Non-pigmented ciliary epithelial cell (primary cell): ENCODE results near the gene SYDE1.

Experiments used
- DNase-seq: peaks from one replicate; pipeline ENCODE4 v3.0.0-alpha.2; 2010; ENCODE audit warnings: low read depth

The SYDE1 gene

DNA sequence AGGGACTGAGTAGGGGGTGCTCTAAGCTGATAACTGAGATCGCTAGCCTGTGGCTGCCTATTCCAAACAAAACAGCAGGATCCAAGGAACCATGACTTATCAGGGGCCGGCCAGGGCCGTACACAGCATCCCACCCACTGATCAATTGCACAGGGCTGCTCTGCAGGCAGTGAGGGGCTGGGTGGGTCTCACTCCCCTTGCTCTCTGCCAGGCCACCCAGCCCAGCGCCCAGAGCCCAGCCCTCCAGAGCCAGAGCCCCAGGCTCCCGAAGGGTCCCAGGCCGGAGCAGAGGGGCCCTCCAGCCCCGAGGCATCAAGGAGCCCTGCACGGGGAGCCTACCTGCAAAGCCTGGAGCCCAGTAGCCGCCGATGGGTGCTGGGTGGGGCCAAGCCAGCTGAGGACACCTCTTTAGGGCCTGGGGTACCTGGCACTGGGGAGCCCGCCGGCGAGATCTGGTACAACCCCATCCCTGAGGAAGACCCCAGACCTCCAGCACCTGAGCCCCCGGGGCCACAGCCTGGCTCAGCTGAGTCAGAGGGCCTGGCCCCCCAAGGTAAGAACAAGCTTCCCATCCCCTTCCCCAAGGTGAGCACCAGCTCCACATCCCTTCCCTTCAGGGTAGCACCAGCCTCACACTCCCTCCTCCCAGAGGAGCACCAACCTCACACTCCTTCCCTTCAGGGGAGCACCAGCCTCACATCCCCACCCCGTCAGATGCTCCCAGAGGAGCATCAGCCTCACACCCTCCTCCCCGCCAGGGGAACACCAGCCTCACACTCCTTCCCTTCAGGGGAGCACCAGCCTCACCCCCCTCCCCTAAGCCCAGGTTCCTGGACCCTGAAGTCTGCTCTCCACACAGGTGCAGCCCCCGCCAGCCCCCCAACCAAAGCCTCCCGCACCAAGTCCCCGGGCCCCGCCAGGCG, 1.9 kb downstream of the SYDE1 start:
- no peak for DNase-seq

DNA sequence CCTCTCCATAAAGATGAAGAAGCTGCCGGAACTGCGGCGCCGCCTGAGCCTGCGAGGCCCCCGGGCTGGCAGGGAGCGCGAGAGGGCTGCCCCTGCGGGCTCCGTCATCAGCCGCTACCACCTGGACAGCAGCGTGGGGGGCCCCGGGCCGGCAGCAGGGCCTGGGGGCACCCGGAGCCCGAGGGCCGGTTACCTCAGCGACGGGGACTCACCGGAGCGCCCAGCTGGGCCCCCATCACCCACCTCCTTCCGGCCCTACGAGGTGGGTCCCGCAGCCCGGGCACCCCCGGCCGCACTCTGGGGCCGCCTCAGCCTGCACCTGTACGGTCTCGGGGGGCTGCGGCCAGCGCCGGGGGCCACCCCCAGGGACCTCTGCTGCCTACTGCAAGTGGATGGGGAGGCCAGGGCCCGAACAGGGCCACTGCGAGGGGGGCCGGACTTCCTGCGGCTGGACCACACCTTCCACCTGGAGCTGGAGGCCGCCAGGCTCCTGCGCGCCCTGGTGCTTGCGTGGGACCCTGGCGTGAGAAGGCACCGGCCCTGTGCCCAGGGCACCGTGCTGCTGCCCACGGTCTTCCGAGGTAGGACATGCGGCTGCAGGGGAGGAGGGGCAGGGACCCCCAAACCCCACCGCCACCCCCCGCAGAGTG, 2.7 kb downstream of the SYDE1 start:
- no peak for DNase-seq

DNA sequence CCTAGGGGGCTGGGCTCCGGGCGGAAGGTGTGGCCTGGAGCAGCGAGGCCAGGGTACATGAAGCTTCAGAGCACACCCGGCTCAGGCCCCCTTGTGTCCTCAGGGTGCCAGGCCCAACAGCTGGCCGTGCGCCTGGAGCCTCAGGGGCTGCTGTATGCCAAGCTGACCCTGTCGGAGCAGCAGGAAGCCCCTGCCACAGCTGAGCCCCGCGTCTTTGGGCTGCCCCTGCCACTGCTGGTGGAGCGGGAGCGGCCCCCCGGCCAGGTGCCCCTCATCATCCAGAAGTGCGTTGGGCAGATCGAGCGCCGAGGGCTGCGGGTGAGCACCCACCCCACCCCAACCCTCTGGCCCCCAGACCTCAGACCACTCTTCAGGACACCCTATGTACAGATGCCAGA, 3.2 kb downstream of the SYDE1 start:
- DNase-seq, result no peak

DNA sequence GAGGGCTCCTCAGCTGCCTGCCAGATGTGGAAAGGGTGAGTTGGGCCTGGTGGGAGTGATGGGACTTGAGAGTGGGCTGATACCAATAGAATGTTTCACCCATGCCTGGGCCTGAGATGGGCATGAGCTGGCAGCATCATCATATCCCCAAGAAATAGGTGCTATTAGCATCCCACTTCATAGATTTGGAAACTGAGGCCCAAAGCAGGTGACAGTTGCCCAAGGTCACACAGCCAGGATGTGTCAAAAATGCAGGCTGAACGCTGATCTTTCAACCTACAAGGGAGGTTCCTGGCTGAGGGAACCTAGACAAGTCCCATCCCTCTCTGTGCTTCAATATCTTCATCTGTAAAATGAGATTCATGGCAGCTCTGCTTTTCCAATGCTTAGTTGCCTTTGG, 4.6 kb downstream of the SYDE1 start:
- no peak for DNase-seq

DNA sequence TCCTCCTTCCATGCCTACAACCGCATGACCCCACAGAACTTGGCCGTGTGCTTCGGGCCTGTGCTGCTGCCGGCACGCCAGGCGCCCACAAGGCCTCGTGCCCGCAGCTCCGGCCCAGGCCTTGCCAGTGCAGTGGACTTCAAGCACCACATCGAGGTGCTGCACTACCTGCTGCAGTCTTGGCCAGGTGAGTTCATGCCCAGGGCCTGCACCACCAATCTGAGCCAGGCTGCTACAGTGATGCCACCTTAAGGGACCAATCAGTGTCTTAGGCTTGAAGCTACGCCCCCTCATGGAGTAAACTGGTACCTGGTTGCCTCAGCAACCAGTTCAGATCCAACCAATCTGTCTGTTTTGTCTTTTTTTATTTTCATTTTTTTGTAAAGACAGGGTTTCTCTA, 5.2 kb downstream of the SYDE1 start:
- DNase-seq, result no peak

DNA sequence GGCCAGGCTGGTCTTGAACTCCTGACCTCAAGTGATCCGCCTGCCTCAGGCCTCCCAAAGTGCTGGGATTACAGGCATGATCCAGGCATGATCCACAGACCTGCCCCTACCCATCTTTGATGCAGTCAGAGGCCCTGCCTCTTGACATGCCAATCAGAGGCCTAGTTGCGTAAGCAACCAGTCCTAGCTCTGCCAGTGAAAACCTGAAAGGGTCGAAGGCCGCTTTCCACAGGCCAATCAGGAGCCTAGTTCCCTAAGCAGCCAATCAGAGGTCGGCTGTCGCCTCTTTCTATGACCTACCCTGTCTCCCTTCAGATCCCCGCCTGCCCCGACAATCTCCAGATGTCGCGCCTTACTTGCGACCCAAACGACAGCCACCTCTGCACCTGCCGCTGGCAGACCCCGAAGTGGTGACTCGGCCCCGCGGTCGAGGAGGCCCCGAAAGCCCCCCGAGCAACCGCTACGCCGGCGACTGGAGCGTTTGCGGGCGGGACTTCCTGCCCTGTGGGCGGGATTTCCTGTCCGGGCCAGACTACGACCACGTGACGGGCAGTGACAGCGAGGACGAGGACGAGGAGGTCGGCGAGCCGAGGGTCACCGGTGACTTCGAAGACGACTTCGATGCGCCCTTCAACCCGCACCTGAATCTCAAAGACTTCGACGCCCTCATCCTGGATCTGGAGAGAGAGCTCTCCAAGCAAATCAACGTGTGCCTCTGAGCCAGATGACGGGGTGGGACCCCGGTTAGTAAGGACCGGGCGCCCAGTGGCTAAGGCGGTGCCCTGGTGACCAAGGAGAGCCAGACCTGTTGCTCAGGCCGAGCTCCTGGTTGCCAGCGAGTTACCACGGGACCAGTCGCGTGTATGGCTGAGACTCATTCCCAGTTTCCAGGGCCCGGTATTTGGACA, 6.3 kb downstream of the SYDE1 start:
- no peak for DNase-seq

DNA sequence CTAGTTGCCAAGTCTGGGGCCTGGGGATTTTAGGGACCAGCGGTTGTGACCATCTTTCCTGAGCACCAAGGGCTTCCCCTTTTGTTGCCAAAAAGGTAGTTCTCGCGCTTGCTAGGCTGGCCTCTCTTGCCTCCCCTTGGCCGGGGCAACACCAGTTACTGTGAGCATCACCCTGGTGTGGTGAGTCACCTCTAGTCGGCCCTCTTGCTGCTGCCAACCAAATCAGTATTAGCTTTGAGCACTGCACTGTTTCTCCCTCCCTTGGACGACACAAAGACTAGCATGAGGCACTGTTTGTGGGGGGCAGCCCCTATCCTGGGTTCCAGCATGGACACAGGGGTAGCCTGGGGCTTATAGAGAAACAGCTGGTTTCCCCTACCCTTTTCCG, 6.9 kb downstream of the SYDE1 start:
- no peak for DNase-seq

DNA sequence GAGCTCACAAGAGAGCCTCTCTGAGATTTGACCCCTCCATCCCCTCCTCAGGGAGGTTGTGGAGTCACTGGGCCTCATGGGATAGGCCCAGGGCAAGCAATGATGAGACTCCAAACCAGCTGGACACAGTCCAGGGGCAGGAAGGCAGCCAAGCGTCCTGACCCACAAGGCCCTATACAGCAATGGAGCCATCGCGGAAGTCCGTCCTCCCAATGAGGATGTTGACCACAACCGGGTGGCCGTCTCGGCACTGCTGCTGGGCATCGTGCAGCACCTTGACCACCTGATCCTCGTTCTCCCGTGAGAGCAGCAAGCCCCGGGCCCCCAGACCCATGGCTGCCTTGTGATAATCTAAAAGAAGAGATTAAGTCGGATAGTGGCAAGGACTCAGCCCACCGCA, 7.9 kb downstream of the SYDE1 start:
- no peak for DNase-seq

DNA sequence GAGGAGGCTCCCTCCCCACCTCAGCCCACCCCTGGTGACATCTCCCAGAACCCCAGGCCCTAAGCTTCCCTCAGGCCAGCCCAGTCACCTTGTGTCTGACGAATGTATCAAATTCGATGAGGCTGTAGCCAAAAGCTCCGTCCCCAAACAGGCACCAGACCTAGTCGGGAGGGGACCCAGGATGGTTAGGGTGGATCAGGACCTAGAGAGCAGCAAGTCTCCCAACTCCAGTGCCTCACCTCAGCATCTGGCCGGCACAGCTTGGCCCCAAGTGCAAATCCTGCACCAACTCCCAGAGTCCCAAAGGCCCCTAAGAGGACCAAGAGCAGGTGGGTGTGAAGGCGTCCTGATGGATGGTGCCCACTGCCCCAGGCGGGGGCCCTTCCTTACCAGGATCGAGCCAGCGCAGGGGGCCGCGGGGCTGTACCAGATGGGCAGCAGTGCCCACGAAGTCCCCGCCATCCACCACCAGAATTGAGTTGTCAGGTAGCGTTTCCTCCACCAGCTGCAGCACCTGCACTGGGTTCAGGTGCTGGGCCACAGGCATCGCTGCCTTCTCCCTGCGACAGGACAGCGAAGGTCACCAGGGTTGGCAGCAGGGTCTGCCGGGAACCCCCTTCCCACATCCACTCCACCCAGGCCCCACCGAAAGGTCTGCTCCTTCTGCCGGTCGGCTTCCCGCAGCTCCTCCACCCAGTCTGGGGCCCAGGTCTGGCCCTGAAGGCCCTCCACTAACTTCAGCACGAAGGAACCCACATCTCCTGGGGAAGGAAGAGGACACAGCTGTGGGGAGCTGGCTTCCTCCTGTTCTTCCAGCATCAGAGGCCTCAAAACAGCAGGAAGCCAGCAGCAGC, 8.8 kb downstream of the SYDE1 start:
- DNase-seq, result no peak

DNA sequence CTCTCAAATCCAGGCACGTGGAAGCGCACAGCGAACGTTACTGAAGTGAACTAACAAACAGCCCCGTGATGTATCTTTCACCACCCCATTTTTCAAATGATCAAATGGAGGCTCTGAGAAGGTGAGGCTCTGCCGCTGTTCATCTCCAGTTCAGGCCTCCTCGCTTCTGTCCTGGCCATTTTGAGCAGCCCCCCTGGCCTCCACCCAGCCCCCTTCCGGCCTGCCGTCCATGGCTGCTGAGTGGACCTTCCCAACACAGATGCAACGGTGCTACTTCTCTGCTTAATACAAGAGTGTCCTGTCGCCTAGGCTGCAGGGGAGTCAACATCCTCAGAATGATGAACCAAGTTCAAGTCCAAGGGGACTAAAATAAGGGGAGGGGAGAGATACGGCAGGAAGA, 9.7 kb downstream of the SYDE1 start:
- no peak for DNase-seq

DNA sequence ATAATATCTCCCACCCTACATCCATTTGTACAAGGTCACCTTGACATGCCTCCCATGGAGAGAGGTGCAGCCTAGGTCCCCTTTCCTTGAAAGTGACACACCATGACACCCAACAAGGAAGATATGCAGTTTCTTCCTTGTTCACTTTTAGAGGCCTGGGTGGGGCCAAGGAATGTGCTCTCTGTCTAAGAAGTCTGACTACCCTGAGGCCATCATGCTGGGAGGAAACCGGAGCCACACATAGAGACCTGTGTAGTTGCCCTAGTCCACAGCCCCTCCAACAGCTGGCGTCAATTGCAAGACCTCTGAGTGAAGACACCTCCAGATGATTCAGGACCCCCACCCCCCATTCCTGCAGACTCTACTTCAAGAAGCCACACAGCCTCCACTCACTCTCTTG, 11.0 kb downstream of the SYDE1 start:
- no peak for DNase-seq

DNA sequence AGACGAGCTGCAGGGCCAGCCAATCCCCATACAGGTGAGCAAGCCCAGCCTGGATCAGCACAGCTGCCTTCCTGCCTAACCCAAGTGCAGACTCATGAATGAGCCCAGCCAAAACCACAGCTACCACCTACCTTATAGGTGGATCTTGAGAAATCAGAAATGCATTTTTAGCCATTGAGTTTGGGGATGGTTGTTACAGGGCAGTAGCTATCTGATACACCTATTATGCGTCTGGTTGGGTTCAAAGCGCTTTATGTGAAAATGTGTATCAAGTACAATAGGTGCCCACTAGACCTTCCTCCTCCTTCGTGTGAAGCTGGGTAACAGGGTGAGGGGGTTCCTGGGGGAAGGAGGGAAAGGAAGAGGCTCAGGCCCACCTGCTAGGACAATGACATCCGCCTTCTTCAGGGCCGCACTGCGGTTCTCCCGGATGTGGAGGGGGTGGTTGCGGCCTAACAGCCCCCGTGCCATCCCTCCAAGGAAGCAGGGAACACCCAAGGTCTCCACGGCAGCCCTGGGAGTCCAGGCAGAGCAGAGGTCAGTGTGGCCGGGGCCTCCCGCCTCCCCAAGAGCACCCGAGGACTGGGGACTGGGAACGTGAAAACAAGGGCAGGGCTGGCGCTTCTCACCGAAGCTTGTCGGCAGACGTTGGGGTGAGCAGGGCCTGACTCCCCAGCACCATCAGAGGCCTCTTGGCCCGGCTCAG, 11.7 kb downstream of the SYDE1 start:
- no peak for DNase-seq

DNA sequence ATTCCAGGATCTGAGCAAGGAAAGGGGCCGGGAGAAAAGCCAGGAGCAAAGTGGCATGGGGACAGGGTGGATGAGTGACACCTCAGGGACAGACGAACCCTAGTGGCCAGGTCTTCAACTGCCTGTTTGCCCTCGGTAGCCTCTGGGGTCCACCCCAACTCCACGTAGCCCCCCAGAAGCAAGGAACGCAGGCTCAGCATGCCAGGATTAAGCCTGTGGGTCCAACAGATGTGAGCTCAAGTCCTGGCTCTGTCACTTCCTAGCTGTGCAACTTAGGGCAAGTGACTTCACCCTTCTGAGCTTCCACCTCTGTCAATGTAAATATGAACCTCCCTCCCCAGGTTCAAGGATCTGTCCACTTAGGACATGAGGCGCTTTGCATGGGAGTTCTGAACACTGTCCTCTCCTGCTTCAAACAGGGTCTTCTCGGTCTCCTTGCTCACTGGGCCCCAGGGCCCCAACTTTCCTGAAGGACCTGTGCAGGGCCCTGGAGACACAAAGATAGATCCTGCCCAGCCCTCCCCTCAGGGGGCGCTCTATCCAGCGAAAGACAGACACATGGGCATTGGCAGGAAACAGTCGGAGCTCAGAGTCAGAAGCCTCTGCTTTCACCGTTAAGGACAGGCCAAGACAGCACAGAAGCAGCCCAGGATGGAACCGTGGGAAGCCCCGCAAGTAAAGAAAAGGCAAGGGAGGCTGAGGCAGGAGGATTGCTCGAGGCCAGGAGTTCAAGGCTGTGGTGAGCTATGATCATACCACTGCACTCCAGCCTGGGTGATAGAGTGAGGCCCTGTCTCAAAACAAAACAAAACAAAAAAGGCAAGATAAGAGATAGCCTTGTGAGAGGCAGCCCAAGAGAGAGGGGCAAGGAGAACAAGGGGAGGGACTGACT, 13.2 kb downstream of the SYDE1 start:
- DNase-seq, result no peak

DNA sequence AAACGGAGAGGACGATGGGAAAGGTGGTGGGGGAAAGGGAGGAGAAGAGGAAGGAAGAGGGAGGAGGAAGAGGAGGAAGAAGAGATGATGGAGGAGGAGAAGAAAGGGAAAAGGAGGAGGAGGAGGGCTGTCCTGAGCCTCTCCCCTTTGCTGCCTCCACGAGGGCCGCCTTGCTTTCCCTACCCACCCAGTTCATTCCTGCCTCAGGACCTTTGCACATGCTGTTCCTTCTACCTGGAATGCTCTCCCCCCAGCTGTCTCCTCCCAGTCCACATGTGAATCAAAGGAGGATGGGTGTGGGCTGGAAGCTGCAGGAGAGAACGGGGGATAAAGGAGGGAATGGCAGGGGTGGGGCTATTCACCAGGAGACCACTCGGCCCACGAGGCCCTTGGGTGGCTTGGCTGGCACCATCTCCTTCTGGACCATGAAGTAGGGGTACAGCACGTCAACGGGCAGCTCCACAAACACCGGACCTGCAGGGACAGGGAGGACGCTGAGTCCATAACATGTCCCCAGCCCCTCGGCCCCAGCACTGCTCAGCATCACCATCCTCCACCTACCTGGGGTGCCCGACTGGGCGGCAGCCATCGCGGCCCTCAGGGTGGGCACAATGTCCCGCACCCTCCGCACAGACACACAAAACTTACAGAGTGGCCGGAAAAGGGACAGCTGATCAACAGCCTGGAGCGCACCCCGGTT, 15.3 kb downstream of the SYDE1 start:
- no peak for DNase-seq

DNA sequence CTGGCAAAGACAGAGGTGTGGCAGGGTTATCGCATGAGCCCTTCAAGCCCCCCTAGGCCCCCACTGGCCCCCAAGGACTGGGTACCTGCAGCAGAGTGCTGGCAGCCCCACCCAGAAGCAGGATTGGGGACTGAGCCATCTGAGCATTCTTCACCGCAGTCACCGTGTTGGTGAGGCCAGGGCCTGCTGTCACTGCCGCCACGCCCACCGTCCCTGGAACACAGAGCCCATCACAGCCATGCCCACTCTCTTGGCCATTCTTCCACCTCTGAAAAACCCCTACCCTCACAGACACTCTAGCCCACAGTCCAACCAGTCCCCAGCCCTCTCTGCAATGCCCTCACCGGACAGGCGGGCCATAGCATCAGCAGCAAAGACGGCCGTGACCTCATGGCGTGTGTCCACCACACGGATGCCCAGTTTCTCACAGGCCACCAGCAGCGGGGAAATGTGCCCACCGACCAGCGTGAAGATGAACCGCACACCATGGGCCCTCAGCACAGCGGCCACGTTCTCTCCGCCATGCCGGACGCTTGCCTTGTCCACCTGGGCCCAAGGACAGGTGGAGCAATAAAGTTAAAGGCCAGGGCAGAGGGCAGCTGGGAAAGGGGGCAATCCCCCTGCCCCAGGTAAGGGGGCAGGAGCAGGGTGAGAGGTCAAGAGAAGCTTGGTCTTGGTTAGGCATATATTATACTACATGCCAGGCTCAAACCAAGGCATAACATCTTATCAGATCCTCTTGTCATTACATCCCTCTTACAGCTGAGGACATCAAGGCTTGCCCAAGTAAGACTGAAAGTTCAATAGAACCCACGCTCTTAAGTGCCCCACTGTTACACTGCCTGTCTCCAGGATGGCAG, 16.1 kb downstream of the SYDE1 start:
- no peak for DNase-seq

DNA sequence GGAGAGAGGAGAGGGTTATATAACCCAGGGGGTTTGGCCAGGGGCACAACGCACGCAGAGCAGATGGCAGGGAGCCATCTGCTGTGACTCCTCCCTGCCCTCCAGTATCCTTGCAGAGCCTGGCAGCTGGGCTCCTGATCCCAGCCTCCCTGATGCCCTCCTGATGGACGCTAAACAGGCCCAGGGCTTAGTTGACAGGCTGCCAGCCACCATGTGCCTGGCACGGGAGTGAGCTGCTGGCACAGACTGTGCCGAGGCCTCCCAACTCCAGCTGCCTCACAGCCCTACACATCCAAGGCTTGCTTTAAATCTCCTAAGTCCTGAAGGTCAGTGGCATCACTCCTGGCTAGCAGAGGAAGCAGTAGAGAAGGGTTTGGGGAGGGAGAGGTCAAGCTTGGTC, 16.7 kb downstream of the SYDE1 start:
- DNase-seq, result no peak

DNA sequence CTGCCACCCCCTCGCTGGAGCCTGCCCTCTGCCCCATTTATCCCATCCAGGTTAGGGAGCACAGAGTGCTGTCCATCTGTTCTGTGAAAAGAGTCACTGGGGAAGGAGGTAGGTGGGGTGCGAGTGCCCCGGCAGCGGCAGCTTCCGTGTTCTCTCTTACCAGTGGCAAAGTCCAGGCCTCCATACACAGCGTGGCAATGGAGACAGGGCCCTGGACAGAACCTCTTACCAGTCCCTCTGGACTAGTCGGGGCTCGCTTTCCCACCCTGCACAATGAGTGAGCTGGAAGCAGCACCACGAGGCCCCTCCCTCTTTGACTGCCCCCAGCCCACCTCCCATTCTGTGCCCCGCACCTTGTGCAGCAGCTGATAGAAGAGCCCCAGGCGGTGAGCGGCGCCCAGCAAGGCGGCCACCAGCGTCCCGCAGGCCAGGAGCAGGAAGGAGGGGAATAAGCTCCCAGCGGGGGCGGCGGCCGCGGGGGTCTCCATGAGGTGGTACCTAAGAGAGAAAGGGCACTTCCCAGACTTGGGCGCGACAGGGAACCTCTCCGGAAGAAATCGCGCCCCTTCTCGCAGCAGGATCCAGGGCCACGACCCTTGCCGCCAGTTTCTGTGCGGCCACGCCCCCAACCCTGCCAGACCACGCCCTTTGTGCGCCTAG, 17.5 kb downstream of the SYDE1 start:
- DNase-seq, result no peak
